Measurements from ENCODE around the gene SGSM1. TPM values are rescaled to one million over a fixed set of nuclear protein-coding genes. Genes with fewer than 3 reads are reported as not detected.
A peak's percentile ranks its signal among the peaks of the same experiment; 100 is the strongest.
"Not testable (repeated sequence)": the region's sequence is repeated elsewhere in the genome, so short reads cannot be mapped to it uniquely, and the experiment has no call there.

The SGSM1 gene
- total and polyA plus RNA-seq, 9 of the 15 experiments (the other 6 are each of a cell fraction or from before 2014, with no cell fraction given), result not detected

GRCh38 chr22:24907101-24907500 lies 101.1 kb downstream of the SGSM1 start:
- CTCF ChIA-PET (ENCODE audit: low intra/inter-chr PET ratio); H3K36me3 ChIP-seq (ENCODE audit: control insufficient read depth, insufficient read depth, low read length); H3K27ac ChIP-seq (ENCODE audit: extremely low read depth, low read depth, low read length); H3K9me3 ChIP-seq (replicated peaks; ENCODE audit: control insufficient read depth, insufficient read depth, low read depth, low read length); in situ Hi-C loops (cut with MboI); H3K4me3 ChIP-seq; BruUV-seq (replicated peaks); H3K4me2 ChIP-seq (ENCODE audit: insufficient read depth, low read length); H3K79me2 ChIP-seq (ENCODE audit: control insufficient read depth, insufficient read depth, low read length); H3K9ac ChIP-seq (ENCODE audit: insufficient read depth in 1 of 2, low read depth in 2 of 2, low read length in 2 of 2); H4K20me1 ChIP-seq (replicated peaks; ENCODE audit: control insufficient read depth, insufficient read depth, low read length); H3K9me1 ChIP-seq (ENCODE audit: control insufficient read depth, insufficient read depth, low read length); FAIRE-seq; H3K4me1 ChIP-seq (replicated peaks in 1 of 2; ENCODE audit: control insufficient read depth in 2 of 2, insufficient read depth in 2 of 2, low read length in 2 of 2); H3K27me3 ChIP-seq (ENCODE audit: control insufficient read depth in 2 of 2, insufficient read depth in 2 of 2, low read length in 2 of 2); DNase-seq (ENCODE audit: extremely low read depth in 1 of 4, low spot score in 3 of 4); ATAC-seq; H2AFZ ChIP-seq (ENCODE audit: low read depth, low read length); intact Hi-C loops (cut with micrococcal nuclease): not testable (repeated sequence)
- WGBS (ENCODE audit: insufficient coverage, low coverage, missing lambda C conversion rate), result 0% methylated on average over 3 of the region's 3 CpGs
- POLR2A ChIA-PET, result interaction anchor here (0.6 kb wide), 1 partner anchor 12 kb away, joined by 3 read pairs; no protein-coding TSS in a partner anchor

- ATAC-seq (no peak), FAIRE-seq (no peak), DNase-seq (ENCODE audit: extremely low read depth in 1 of 4, low spot score in 3 of 4) (no peak)
- Histone ChIP-seq H3K9me3 (replicated peaks; ENCODE audit: control insufficient read depth, insufficient read depth, low read depth, low read length) (no peaks in the 10 kb centered on the region), H3K27ac (ENCODE audit: extremely low read depth, low read depth, low read length) (no peak overlapping the region), H3K9me1 (ENCODE audit: control insufficient read depth, insufficient read depth, low read length) (no peaks in the 10 kb centered on the region), H3K27me3 (ENCODE audit: control insufficient read depth in 2 of 2, insufficient read depth in 2 of 2, low read length in 2 of 2) (peaks cover 5 to 14% of the 10 kb centered on the region in 2 experiments; a peak in 3 of 5 replicates), H3K4me1 (replicated peaks in 1 of 2; ENCODE audit: control insufficient read depth in 2 of 2, insufficient read depth in 2 of 2, low read length in 2 of 2) (no peaks in the 10 kb centered on the region), H2AFZ (ENCODE audit: low read depth, low read length) (no peak overlapping the region), H3K4me3 (no peak overlapping the region), H3K79me2 (ENCODE audit: control insufficient read depth, insufficient read depth, low read length) (no peaks in the 10 kb centered on the region), H4K20me1 (replicated peaks; ENCODE audit: control insufficient read depth, insufficient read depth, low read length) (no peaks in the 10 kb centered on the region), H3K9ac (ENCODE audit: insufficient read depth in 1 of 2, low read depth in 2 of 2, low read length in 2 of 2) (no peak overlapping the region), H3K36me3 (ENCODE audit: control insufficient read depth, insufficient read depth, low read length) (no peaks in the 10 kb centered on the region), H3K4me2 (ENCODE audit: insufficient read depth, low read length) (no peak overlapping the region)
- POLR2A ChIA-PET, result no interaction called here
- no TSS peak for BruUV-seq (replicated peaks)
- WGBS (ENCODE audit: insufficient coverage, low coverage, missing lambda C conversion rate), result 0% methylated on average over 4 of the region's 4 CpGs
- intact Hi-C loops (cut with micrococcal nuclease) (no loop called here), in situ Hi-C loops (cut with MboI) (no loop called here)
- CTCF ChIA-PET (ENCODE audit: low intra/inter-chr PET ratio), result no interaction called here
- TF ChIP-seq, protein P1, sequence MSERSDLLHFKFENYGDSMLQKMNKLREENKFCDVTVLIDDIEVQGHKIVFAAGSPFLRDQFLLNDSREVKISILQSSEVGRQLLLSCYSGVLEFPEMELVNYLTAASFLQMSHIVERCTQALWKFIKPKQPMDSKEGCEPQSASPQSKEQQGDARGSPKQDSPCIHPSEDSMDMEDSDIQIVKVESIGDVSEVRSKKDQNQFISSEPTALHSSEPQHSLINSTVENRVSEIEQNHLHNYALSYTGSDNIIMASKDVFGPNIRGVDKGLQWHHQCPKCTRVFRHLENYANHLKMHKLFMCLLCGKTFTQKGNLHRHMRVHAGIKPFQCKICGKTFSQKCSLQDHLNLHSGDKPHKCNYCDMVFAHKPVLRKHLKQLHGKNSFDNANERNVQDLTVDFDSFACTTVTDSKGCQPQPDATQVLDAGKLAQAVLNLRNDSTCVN (CRISPR knock-in tag; IDR thresholded peaks at IDR 0.05), result no peak
- TF ChIP-seq LEF1 (IDR thresholded peaks at IDR 0.05), result no peak
- TF ChIP-seq SPI1 (IDR thresholded peaks at IDR 0.05; ENCODE audit: borderline replicate concordance, low read depth, low read length), result no peak
- TF ChIP-seq ZBTB49 (CRISPR knock-in tag; IDR thresholded peaks at IDR 0.05; ENCODE audit: borderline replicate concordance), result no peak
- peak; percentile 25; the same call in 1 of the 2 replicates for TF ChIP-seq C11orf30 (IDR thresholded peaks at IDR 0.05; ENCODE audit: low read depth)
- TF ChIP-seq XRCC4 (IDR thresholded peaks at IDR 0.05; ENCODE audit: extremely low read depth, insufficient read depth, insufficient read length), result no peak
- TF ChIP-seq TGIF2 (CRISPR knock-in tag; IDR thresholded peaks at IDR 0.05), result no peak
- TF ChIP-seq SAP30 (IDR thresholded peaks at IDR 0.05; ENCODE audit: borderline replicate concordance, insufficient read depth, low read depth, low read length, poor library complexity, severe bottlenecking), result no peak
- no peak for TF ChIP-seq HIVEP1 (CRISPR knock-in tag; IDR thresholded peaks at IDR 0.05)
Observed at GRCh38 chr22:24920029-24920428, 114.0 kb downstream of the SGSM1 start.
